ENCODE results near the gene GPR62. TPM values are rescaled to one million over a fixed set of nuclear protein-coding genes. Genes with fewer than 3 reads are reported as not detected.

The GPR62 gene
- total and polyA plus RNA-seq, 4 donors, result 1.2 to 4.6 (median 2.7) TPM

DNA sequence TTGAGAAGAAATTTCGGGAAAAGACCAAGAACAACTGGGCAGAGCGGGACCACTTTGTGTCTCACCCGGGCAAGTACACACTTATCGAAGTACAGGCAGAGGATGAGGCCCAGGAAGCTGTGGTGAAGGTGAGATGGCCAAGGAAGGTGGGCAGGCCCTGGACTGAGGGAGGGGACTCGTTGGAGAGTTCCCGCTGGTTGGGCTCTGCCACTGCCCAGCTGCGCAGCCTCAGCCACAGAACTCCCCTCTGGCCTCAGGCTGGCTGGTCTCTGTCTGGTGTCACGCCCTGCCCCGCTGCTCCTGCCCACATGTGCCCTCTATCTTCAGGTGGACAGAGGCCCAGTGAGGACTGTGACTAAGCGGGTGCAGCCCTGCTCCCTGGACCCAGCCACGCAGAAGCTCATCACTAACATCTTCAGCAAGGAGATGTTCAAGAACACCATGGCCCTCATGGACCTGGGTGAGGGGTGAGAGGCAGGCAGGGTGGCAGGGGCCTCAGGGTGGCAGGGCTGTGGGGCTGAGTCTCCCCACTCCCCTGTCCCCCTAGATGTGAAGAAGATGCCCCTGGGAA is 10.6 kb upstream of the GPR62 start:
- Histone ChIP-seq H3K27me3 (ENCODE audit: control insufficient read depth, insufficient read depth, low read length) (no peaks in the 10 kb centered on the region), H3K27ac (ENCODE audit: low read depth, low read length) (no peak overlapping the region), H3K4me1 (ENCODE audit: control insufficient read depth, insufficient read depth, low read length) (peaks cover 30% of the 10 kb centered on the region), H3K36me3 (ENCODE audit: control insufficient read depth, insufficient read depth, low read length) (peaks cover 44% of the 10 kb centered on the region), H3K4me3 (ENCODE audit: low read depth, low read length) (no peak overlapping the region), H3K9me3 (ENCODE audit: control insufficient read depth, insufficient read depth, low read length) (no peaks in the 10 kb centered on the region)
- no peak for DNase-seq (ENCODE audit: low read depth in 4 of 6, low spot score in 6 of 6)
- 94% methylated on average over 11 of the region's 11 CpGs for WGBS (ENCODE audit: insufficient coverage)

GRCh38 chr3:51945031-51945840 is 9.9 kb upstream of the GPR62 start:
- Histone ChIP-seq H3K27me3 (ENCODE audit: control insufficient read depth, insufficient read depth, low read length) (no peaks in the 10 kb centered on the region), H3K4me1 (ENCODE audit: control insufficient read depth, insufficient read depth, low read length) (peaks cover 27% of the 10 kb centered on the region), H3K4me3 (ENCODE audit: low read depth, low read length) (no peak overlapping the region), H3K36me3 (ENCODE audit: control insufficient read depth, insufficient read depth, low read length) (peaks cover 44% of the 10 kb centered on the region), H3K9me3 (ENCODE audit: control insufficient read depth, insufficient read depth, low read length) (no peaks in the 10 kb centered on the region), H3K27ac (ENCODE audit: low read depth, low read length) (no peak overlapping the region)
- 89% methylated on average over 15 of the region's 18 CpGs for WGBS (ENCODE audit: insufficient coverage)
- no peak for DNase-seq (ENCODE audit: low read depth in 4 of 6, low spot score in 6 of 6)

GRCh38 chr3:51945926-51946705 is 9.1 kb upstream of the GPR62 start:
- no peak overlapping the region for H3K27ac ChIP-seq (ENCODE audit: low read depth, low read length)
- DNase-seq (ENCODE audit: low read depth in 4 of 6, low spot score in 6 of 6), result no peak
- H3K4me1 ChIP-seq (ENCODE audit: control insufficient read depth, insufficient read depth, low read length), result peaks cover 19% of the 10 kb centered on the region
- WGBS (ENCODE audit: insufficient coverage), result 94% methylated on average over 14 of the region's 14 CpGs
- no peaks in the 10 kb centered on the region for H3K27me3 ChIP-seq (ENCODE audit: control insufficient read depth, insufficient read depth, low read length)
- no peaks in the 10 kb centered on the region for H3K9me3 ChIP-seq (ENCODE audit: control insufficient read depth, insufficient read depth, low read length)
- H3K36me3 ChIP-seq (ENCODE audit: control insufficient read depth, insufficient read depth, low read length), result peaks cover 44% of the 10 kb centered on the region
- H3K4me3 ChIP-seq (ENCODE audit: low read depth, low read length), result no peak overlapping the region

DNA sequence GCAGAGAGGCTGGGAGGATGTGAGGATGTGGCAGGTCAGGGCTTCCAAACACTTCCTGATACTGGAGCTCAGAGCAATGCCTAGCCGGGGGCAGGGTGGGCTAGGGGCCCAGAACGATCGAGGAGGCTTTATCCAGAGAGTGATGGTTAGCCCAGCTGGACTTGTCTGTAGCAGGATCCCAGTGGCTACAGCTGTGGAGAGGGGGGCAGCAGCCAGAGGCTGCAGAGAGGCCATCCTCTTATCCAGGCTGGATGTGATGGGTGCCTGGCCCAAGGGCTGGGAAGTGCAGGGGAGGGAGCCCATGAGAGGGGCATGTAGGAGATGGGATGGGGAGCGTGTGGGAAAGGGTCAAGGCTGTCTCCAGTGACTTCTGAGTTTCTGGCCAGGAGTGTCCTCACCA is 8.4 kb upstream of the GPR62 start:
- no peak for DNase-seq (ENCODE audit: low read depth in 4 of 6, low spot score in 6 of 6)
- Histone ChIP-seq H3K27me3 (ENCODE audit: control insufficient read depth, insufficient read depth, low read length) (no peaks in the 10 kb centered on the region), H3K27ac (ENCODE audit: low read depth, low read length) (no peak overlapping the region), H3K36me3 (ENCODE audit: control insufficient read depth, insufficient read depth, low read length) (peaks cover 44% of the 10 kb centered on the region), H3K9me3 (ENCODE audit: control insufficient read depth, insufficient read depth, low read length) (no peaks in the 10 kb centered on the region), H3K4me3 (ENCODE audit: low read depth, low read length) (no peak overlapping the region), H3K4me1 (ENCODE audit: control insufficient read depth, insufficient read depth, low read length) (peaks cover 14% of the 10 kb centered on the region)
- WGBS (ENCODE audit: insufficient coverage), result 61% methylated on average over 3 of the region's 4 CpGs

- DNase-seq (ENCODE audit: low read depth in 4 of 6, low spot score in 6 of 6), result no peak
- H3K36me3 ChIP-seq (ENCODE audit: control insufficient read depth, insufficient read depth, low read length), result peaks cover 44% of the 10 kb centered on the region
- 63% methylated on average over 13 of the region's 13 CpGs for WGBS (ENCODE audit: insufficient coverage)
Observed at GRCh38 chr3:51947215-51947900, 7.8 kb upstream of the GPR62 start.

GRCh38 chr3:51948016-51948580 is 7.1 kb upstream of the GPR62 start:
- H3K4me3 ChIP-seq (ENCODE audit: low read depth, low read length), result no peak overlapping the region
- H3K9me3 ChIP-seq (ENCODE audit: control insufficient read depth, insufficient read depth, low read length), result no peaks in the 10 kb centered on the region
- H3K27ac ChIP-seq (ENCODE audit: low read depth, low read length), result no peak overlapping the region
- H3K27me3 ChIP-seq (ENCODE audit: control insufficient read depth, insufficient read depth, low read length), result no peaks in the 10 kb centered on the region
- WGBS (ENCODE audit: insufficient coverage), result 79% methylated on average over 8 of the region's 10 CpGs
- peaks cover 42% of the 10 kb centered on the region for H3K36me3 ChIP-seq (ENCODE audit: control insufficient read depth, insufficient read depth, low read length)
- DNase-seq (ENCODE audit: low read depth in 4 of 6, low spot score in 6 of 6), result no peak
- peaks cover 3% of the 10 kb centered on the region for H3K4me1 ChIP-seq (ENCODE audit: control insufficient read depth, insufficient read depth, low read length)

More at GRCh38 chr3:51947215-51947900, 7.8 kb upstream of the GPR62 start:
- no peaks in the 10 kb centered on the region for H3K27me3 ChIP-seq (ENCODE audit: control insufficient read depth, insufficient read depth, low read length)
- no peaks in the 10 kb centered on the region for H3K9me3 ChIP-seq (ENCODE audit: control insufficient read depth, insufficient read depth, low read length)
- H3K27ac ChIP-seq (ENCODE audit: low read depth, low read length), result no peak overlapping the region
- H3K4me1 ChIP-seq (ENCODE audit: control insufficient read depth, insufficient read depth, low read length), result peaks cover 10% of the 10 kb centered on the region
- H3K4me3 ChIP-seq (ENCODE audit: low read depth, low read length), result no peak overlapping the region

DNA sequence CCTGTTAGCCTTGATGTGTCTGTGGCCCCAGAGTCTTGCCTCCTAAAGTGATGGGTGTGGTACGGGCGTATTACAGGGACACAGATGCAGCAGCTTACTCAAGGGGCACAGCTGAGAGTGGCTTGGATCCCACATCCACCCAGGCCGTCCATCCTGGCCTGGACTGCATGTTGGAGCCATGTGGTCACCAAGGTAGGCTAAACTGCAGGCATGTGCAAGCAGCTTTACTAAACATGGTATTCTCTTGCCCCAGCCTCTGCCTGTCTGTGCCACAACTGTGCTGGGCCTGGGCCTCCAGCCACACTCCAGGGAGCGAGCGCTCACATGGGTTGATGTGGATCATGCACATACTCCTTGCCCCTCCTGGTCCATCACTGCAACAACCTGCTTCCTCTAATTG is 6.1 kb upstream of the GPR62 start:
- Histone ChIP-seq H3K27me3 (ENCODE audit: control insufficient read depth, insufficient read depth, low read length) (no peaks in the 10 kb centered on the region), H3K9me3 (ENCODE audit: control insufficient read depth, insufficient read depth, low read length) (no peaks in the 10 kb centered on the region), H3K36me3 (ENCODE audit: control insufficient read depth, insufficient read depth, low read length) (peaks cover 35% of the 10 kb centered on the region), H3K4me3 (ENCODE audit: low read depth, low read length) (no peak overlapping the region), H3K4me1 (ENCODE audit: control insufficient read depth, insufficient read depth, low read length) (no peaks in the 10 kb centered on the region), H3K27ac (ENCODE audit: low read depth, low read length) (no peak overlapping the region)
- DNase-seq (ENCODE audit: low read depth in 4 of 6, low spot score in 6 of 6), result no peak
- WGBS (ENCODE audit: insufficient coverage), result 96% methylated on average over 5 of the region's 5 CpGs

- H3K36me3 ChIP-seq (ENCODE audit: control insufficient read depth, insufficient read depth, low read length), result peaks cover 22% of the 10 kb centered on the region
- WGBS (ENCODE audit: insufficient coverage), result 100% methylated on average over 1 of the region's 2 CpGs
- H3K4me3 ChIP-seq (ENCODE audit: low read depth, low read length), result no peak overlapping the region
- no peak overlapping the region for H3K27ac ChIP-seq (ENCODE audit: low read depth, low read length)
- H3K9me3 ChIP-seq (ENCODE audit: control insufficient read depth, insufficient read depth, low read length), result no peaks in the 10 kb centered on the region
- H3K27me3 ChIP-seq (ENCODE audit: control insufficient read depth, insufficient read depth, low read length), result no peaks in the 10 kb centered on the region
- peaks cover 9% of the 10 kb centered on the region for H3K4me1 ChIP-seq (ENCODE audit: control insufficient read depth, insufficient read depth, low read length)
- no peak for DNase-seq (ENCODE audit: low read depth in 4 of 6, low spot score in 6 of 6)
Observed at GRCh38 chr3:51950899-51951298, 4.3 kb upstream of the GPR62 start.

DNA sequence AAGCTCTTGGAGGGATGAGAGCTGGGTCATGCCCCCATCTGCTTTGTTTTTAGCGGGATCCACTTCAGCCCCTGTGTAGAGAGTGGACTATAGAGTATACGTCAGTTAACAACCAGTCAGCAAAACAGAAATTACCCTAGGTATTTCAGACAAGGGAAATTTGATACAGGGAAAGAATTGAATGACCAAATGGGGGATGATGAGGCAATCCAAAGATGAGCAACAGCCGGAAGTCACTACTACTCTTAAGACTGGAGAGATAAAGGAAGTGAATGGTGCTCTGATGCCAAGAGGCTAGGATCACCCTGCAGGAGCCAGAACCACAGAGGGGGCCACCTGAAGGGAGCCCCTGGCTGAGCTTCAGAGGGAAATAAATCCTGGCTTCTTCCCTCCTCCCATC is 1.7 kb upstream of the GPR62 start:
- no peak overlapping the region for H3K27ac ChIP-seq (ENCODE audit: low read depth, low read length)
- no peaks in the 10 kb centered on the region for H3K27me3 ChIP-seq (ENCODE audit: control insufficient read depth, insufficient read depth, low read length)
- H3K4me1 ChIP-seq (ENCODE audit: control insufficient read depth, insufficient read depth, low read length), result peaks cover 26% of the 10 kb centered on the region
- no peak overlapping the region for H3K4me3 ChIP-seq (ENCODE audit: low read depth, low read length)
- no CpG with 5 or more reads among the region's 3 CpGs for WGBS (ENCODE audit: insufficient coverage)
- peaks cover 29% of the 10 kb centered on the region for H3K36me3 ChIP-seq (ENCODE audit: control insufficient read depth, insufficient read depth, low read length)
- no peak for DNase-seq (ENCODE audit: low read depth in 4 of 6, low spot score in 6 of 6)
- no peaks in the 10 kb centered on the region for H3K9me3 ChIP-seq (ENCODE audit: control insufficient read depth, insufficient read depth, low read length)

All from spinal cord (tissue), 10 donors.